ENCODE data around the gene CEP128.

The CEP128 gene

DNA sequence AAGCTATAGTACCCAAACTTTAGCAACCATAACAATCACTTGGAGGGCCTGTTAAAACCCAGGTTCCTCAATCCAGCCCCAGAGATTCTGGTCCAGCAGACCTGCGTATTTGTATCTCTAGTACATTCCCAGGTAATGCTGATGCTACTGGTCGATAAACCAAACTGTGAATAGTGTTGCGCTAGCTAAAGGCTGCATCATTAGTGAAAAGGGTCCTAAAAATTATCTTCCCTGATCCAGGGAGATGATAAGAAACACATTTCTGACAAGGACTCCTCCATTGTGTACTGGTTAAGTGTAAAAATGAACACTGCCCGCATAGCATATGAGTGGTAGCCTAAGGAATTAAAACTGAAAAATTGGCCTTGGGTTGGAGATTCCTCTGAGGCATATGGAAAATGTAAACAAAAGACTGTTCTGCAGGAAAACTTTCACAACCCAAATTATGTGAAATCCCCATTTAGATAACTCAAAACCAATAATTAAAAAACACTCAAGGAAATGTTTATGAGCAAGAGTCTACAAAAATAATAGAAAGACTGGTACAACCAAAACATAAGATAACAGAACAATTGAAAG lies 322.7 kb downstream of the CEP128 start:
- no peak for TF ChIP-seq CTCF (IDR thresholded peaks at IDR 0.05)

DNA sequence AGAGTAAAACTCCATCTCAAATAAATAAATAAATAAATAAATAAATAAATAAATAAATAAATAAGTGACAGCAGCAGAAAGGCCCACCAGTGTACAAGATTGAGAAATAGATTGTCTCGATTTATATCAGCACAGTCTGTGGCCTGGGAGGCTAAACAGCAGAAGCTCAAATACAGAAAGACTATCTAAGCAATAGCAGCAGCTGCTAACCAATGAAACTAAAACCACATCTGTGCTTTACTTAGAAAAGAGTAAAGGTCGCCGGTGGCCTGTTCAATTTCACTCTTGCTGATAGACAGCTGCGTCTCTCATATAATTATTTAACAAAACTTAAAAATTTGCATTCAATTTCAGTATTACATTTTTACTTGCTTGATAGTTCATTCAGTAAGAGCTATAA lies 325.7 kb downstream of the CEP128 start:
- TF ChIP-seq CTCF (IDR thresholded peaks at IDR 0.05) = no peak

GRCh38 chr14:80609055-80609454 lies 332.5 kb downstream of the CEP128 start:
- TF ChIP-seq CTCF (IDR thresholded peaks at IDR 0.05) = no peak

DNA sequence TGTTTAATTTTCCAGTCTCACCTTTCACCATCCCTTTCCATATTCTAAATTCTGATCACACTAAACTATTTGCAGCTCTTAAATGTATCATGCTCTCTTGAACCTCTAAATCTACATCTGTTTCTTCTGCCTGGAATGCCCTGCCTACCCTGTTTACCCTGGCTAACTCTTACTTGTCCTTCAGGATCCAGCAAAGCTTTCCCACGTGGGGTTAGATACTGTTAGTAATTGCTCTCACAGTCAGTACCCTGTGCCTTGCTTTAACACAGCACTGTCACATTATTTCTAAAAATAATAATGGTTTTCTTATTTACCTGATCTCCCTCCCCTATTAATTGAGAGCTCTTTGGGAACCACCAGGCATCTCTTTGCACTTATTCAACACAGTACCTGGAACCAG lies 333.0 kb downstream of the CEP128 start:
- TF ChIP-seq CTCF (IDR thresholded peaks at IDR 0.05) = no peak

GRCh38 chr14:80607430-80608190 lies 333.9 kb downstream of the CEP128 start:
- TF ChIP-seq CTCF (IDR thresholded peaks at IDR 0.05) = no peak

GRCh38 chr14:80606347-80606772 lies 335.2 kb downstream of the CEP128 start:
- TF ChIP-seq CTCF (IDR thresholded peaks at IDR 0.05) = no peak

DNA sequence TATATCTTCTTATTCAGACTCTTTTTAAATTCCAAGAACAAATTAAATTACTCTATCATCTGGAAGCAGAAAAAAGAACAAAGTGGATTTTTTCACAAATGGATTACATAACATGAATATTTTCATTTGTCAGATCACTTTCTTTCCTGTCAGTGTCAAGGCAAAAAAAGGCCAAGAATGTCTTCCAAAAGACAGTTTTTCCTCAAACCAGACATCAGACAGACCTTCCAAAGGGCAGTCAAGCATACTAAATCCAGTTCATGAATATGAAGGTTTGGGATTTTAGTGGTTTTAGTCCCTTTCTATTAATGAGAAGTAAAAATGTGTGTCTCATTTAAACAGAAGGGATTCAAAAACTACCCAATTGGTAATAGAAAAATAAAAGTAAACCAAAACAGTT lies 336.0 kb downstream of the CEP128 start:
- no peak for TF ChIP-seq CTCF (IDR thresholded peaks at IDR 0.05)

Measured in LNCAP (cell line).